Ramos (cell line): ENCODE results near the gene DICER1.

Experiments
- in situ Hi-C: fragments of 300-500 bp; cut with MboI; formaldehyde crosslinking; loops from one replicate; pipeline ENCODE4 v1.14.3; 2022; ENCODE audit warnings: low sequenced_read_pairs; ENCODE audit not compliant: unreplicated experiment

Gene DICER1

DNA sequence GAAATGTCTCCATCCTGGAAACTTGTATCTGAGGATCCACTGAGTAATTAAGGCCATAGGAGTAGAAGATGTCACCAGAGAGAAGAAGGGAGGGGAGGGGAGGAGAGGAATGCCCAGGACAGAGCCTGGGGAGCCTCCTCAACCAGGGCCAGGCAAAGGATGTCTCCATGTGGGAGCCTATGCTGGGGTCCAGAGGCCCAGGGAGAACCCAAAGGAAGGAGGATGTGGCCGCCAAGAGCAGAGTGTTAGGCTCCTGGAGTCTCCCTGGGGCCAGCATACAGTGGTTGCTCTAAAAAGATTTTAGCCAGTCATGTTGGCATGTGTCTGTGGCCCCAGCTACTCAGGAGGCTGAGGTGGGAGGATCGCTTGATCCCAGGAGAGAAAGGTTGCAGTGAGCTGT lies 92.6 kb downstream of the DICER1 start:
- in situ Hi-C loops, result no loop called here

DNA sequence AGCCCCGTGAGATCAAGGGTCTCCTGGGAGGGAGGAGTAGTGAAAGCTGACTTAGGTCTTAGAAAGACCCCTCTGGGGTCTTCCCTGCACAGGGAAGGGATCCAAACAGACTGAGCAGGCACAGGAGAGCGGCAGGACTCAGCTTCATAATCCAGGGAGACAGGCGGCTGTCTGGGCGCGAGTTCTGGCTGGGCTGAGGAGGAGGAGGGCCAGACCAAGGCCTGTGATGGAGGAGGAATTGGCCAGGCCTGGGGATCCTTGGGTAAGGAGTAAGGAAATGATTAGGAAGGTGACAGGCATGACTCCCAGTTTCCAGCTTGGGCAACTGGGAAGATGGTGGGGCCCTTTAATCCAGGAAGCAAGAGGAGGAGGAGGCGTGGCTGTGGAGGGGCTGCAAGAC lies 93.1 kb downstream of the DICER1 start:
- in situ Hi-C loops, result no loop called here

DNA sequence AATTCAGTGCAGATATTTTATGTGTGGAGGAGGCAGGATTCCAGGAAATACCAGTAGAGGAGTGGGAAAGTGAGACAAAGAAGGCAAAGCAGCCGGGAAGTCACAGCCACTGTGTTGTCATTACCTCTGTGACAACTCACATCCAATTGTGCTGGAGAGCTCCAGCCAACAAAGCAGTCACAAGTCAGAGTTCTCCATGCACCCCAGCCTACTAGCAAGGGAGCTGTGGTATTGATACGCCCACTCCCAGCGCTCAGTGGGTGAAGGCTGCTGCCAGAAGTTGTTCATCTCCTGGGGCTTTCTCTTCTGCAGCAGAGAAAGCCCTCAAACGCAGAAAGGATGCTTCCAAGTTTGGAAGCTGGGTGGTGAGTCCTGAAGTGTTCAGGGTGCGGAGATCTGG lies 93.9 kb downstream of the DICER1 start:
- in situ Hi-C loops, result no loop called here

DNA sequence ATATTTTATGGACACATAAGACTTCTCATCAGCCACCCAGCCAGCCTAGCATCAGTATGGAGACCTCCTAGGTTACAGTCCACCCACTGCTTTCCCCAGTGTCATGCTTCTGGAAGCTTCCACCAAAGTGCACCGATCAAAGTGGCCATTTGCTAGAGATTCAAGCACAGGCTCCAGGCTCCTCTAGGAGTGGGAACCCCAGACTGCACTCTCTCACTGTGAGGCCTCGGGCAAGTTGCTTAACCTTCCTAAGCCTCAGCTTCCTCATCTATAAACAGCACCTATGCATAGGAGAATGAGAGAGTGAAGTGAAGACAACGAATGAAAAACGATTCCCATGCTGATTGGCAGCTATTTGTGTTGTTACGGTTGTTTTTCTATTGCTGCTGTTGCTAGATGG lies 94.4 kb downstream of the DICER1 start:
- in situ Hi-C loops, result no loop called here

DNA sequence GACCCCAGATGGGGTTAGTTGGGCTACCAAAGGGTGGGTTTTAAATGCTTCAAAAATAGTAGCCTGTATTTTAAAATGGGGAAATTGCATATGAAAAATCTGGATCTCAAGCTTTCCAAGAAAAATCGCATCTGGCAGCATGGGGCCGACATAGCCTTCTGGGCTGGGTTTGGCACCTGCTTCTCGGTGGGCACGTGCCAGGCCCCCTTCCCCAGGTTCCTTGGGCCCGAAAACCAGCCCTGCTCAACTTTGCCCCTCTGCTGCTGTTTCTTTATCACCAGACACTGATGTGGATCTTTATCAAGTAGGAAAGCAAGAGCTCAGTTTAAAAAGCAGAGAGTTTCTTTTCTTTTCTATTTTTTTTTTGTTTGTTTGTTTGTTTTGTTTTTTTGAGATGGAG lies 95.1 kb downstream of the DICER1 start:
- in situ Hi-C loops, result no loop called here

DNA sequence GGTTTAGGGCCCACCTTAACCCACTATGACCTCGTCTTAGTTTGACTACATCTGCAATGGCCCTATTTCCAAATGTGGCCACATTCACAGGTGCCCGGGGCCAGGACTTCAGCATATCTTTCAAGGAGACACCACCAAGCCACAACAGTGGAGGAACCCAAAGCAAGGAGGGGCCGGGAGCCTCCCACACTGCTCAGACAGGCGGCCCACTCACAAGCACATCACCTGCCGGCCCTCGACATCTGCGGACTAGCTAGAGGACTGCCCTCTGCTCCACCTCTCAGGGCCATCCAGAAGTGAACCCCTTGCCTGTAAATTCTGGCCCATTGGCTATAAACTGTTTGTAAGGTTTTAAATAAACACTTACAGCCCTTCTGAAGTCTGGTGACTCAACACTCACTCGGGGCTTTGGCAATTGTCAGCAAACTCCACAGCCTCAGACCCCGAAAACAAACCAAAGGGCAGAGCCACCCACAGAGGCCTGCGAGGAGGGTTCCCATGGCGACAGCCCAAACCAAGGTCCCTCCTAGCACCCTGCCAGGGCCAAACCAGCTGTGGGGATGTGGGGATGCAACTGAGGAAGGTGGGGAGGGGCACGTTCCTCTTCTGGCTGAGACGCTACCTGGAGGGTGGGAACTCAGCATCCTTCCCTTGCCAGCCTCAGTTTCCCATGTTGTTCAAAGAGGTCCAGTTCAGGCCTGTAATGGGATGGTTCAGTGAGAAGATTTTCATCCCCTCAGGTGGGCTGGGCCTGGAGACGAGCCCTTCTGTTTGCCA lies 95.8 kb downstream of the DICER1 start:
- in situ Hi-C loops, result no loop called here

DNA sequence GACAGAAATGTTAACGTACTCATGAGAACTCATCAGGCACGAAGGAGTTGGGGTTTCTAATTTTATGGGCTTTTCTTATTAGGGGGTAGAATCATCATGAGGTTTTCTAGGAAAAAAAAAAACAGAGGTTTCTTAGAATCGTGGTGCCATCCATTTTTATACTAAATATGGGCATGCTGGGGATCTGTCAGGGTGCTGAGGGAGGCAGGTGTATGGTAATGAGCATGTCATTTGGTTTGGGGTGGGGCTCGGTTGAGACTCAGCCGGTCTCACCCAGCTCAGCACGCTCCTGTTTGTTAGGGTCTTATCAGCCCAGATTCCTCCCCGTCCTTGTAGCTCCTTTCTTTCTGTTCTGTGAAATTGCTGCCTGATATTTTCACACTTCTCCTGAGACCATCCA lies 98.2 kb downstream of the DICER1 start:
- in situ Hi-C loops, result no loop called here

DNA sequence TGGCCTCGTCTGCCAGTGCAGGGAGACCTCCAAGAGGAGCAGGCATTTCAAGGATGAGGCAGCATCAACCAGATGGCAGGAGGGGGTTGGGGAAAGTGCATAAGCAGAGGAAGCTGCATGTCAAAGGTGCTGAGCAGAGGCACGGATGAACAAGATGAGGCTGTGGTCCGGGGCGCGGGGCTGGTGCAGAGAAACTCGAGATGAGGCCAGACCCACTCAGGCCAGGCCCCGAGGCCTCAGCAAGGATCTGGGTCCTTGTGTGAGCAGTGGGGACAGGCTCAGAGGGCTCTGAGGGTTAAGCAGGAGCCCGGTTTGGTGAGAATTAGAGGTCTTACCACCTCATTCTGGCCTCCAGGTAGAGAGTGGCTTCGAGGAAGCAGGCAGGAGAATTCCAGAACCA lies 98.8 kb downstream of the DICER1 start:
- in situ Hi-C loops, result no loop called here

DNA sequence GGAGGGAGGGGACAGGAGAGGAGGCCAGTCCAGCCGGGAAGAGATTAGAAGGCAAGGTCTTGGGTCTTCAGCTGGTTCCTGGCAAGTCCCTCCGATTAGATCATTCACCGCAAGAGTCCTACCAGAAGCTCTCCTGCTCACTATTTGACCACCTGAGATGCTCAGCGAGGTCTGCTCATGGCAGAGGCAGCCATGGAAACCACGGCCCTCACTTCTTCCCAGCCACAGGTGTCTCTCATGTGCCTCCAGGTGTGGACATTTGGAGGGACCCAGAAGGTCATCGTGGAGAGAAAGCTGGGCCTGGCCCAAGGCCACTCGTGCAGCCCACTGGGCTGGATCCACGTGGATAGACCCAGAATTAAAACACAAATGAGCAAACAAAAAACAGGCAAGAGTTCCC lies 99.5 kb downstream of the DICER1 start:
- in situ Hi-C loops, result no loop called here

DNA sequence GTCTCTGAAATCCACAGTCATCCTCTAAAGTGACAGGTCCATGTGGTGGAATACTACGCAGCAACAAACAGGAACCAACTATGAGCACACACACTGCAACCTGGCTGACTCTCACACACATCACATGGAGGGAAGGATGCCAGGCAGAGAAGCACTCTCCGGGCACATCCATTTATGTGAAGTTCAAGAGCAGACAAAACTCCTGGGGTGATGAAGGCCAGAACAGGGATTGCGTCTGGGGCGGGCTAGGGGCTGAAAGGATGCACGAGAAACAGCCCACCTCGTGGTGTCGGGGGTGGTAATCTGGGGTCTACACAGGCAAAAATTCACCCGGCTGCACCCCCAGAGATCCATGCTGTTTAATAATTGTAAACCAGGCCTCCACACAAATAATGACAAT lies 100.2 kb downstream of the DICER1 start:
- in situ Hi-C loops, result no loop called here

DNA sequence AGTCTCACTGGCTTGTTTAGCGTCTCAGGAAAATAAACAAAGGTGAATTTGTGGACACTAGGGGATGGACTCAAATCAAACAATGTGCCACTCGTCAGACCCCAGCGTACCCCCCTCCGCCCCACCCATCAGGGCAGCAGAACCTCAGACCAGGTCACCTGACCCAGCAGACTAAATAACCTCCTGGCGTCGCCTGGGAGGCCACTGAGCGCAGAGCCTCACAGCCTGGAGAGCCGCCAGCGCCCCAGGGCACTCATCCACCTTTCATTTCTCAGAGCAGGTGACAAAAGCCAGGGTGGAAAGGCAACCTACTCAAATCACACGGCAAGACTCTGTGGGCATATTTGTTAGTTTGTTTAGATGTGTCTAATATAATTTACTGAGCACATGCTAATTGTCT lies 100.9 kb downstream of the DICER1 start:
- in situ Hi-C loops, result no loop called here

DNA sequence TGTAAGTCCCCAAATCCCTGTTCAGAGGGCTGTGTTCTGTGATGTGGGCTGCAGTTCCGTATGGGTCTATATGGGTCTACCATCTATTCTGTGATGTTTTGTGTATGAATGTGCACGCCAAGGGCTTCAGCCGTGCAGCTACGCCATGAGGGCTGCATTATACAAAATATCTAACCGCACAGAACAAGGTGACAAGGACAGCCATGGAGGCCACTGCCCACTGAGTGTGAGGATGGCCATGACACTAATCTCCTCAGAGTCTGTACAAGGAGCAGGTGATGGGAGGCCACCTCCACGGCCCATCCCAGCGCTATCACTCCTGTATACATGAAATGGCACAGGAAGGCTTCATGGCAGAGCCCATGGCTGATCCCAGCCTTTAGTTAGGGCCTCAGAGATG lies 102.0 kb downstream of the DICER1 start:
- in situ Hi-C loops, result no loop called here

DNA sequence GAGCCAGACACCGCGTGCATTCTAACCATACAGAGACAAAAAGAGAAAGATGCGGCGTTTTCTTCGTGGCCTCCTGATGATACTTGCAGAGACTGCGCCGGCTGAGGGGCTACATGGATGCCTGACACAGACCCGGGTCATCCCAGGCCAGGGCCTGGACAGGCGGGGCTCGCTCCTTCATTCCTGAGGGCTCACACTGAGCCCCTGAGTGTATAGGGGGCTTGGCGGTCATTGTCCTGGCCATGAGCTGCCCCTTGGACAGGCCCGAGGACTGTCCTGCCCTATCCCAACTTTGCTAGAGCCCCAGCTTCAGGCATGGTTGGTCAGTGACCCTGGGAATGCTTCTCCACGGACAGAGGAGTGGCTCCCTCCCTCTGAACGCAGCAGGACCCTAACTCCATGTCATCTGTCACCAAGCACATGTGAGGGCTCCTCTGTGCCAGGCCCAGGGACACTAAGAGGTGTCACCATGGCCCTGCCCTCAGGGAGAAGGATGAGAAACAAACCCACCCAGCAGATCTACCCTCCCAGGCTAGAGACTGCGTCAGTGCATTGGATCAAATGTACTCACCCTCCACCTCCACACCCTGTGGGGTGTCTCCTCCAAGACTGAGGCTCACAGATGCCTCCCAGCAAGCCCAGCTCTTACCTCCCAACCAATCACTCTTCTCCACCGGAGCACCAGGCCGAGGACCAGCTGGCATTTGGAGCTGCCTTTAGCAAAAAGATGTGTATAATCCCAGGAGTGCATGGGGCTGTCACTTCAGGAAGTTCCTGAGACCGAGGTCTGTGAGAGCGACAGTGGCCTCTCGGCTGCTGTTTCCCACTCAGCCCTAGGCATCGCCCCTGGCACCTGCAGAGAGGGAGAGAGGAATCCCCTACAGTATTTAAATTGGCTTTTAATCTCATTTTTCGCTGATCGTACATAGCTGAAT lies 102.7 kb downstream of the DICER1 start:
- in situ Hi-C loops, result no loop called here

DNA sequence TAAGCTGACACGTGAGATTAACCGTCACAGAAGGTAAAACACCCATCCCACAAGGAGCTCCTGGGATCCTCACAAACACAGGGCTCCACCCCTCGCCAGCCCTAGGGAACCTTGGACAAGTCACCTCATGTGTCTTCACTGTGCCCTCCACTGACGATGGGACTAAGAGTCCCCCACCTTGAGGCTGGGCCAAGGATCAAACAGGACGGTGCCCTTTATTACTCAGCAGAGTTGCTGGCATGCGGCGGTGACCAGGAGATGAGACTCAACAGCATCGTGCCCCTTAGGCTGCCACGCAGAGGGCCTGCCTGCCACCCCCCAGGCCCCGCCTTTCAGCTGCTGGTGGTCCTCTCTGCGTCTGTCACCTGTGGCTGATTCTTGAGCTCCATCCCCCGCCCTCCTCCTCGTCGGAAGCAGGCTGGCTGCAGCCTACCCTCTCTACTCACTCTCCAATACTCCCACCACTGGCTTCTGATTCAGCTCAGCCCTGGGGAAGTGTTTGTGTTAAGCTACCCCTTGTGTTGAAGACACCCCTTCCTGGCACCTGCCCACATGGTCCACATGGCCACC lies 105.2 kb downstream of the DICER1 start:
- in situ Hi-C loops, result no loop called here

DNA sequence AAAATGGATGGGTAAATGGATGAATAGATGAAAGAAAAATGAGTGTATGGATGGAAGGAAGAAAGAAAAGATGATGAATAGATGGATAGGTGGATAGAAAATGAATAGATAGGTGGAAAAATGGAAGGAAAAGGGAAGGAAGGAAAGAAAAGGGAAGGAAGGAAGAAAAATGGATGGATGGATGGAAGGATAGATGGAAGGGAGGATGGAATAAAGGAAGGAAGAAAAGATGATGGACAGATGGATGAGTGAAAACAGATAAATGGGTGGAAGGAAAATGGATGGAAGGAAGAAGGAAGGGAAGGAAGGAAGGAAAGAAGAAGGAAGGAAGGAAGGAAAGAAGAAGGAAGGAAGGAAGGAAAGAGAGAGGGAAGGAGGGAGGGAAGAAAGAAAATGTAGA lies 107.4 kb downstream of the DICER1 start:
- in situ Hi-C loops, result no loop called here

DNA sequence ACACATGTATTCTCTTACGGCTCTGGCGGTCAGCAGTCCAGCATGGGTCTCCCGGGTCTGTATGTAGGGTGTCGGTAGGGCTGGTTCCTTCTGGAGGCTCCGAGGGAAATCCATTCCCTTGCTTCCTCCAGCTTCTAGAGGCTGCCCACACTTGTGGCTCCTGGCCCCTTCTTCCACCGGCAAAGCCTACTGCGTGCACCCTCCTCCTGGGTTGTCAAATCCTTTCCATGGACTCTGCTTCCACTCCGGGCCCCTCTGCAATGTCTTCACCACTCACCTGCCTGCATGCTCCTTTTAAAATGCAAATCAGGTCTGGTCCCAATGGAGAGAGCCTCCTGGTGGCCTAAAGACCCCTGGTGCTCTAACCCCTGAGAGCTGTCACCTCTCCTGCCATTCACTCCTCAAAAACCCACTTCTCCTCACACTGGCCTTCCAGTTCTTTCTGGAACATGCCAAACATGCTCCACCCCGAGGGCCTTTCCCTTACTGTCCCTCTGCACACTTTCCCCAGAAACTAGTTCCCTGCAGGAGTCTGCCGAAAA lies 108.5 kb downstream of the DICER1 start:
- in situ Hi-C loops, result no loop called here

DNA sequence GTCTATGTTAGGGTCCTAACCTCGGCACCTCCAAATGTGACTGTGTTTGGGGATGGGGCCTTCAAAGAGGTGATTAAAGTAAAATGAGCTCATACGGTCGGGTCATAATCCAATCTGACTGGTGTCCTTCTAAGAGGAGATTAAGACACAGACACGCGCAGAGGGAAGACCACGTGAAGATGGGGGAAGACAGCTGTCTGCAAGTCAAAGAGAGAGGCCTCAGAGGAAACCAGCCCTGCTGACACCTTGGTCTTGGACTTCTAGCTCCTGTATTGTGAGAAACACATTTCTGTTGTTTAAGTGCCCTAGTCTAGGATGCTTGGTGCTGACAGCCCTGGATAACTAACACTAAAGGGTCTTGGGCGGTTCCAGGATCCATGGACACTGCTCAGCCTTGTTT lies 109.6 kb downstream of the DICER1 start:
- in situ Hi-C loops, result no loop called here

DNA sequence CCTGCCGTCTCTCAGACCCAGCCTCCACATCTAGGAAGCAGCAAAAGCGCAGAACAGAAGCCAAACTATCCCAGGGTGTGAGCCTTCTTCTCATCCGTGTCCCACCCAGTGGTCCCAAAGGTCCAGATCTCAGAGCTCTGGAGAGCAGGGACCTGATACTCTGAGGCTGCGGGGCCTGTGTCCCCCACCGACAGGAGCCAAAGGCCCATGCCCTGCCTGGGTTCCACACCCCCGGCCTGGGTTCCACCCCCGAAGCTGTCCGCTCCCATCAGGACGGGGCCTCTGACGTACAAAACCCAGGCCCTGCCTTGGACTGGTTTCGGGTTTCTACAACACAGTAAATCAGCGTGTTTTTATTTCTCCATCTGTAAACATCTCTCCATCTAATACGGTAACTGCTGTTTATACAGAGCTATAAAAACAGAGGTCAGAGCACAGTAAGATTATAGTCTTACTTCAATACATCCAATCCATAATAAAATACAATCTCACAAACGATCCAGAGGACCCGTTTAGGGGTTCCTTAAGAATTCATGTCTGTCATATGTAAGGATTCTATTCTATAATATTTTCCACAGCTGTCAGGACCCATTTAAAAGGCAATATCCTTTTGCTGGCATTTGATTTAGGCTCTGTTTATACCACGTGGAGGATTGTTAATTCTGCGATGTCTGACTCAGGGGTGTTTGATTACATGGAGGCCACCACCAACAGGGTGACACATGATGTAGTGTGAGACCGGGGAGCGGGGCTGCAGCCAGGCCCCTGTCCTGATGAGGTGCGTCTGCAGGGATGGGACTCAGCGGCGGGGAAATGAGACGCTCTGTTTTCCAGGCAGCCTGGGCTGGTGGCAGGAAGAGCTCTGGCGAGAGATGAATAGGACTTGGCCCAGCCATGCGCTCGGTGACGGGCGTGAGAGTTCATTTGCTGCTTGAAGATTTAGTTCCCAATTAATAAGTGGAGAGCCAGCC lies 110.3 kb downstream of the DICER1 start:
- in situ Hi-C loops, result no loop called here

DNA sequence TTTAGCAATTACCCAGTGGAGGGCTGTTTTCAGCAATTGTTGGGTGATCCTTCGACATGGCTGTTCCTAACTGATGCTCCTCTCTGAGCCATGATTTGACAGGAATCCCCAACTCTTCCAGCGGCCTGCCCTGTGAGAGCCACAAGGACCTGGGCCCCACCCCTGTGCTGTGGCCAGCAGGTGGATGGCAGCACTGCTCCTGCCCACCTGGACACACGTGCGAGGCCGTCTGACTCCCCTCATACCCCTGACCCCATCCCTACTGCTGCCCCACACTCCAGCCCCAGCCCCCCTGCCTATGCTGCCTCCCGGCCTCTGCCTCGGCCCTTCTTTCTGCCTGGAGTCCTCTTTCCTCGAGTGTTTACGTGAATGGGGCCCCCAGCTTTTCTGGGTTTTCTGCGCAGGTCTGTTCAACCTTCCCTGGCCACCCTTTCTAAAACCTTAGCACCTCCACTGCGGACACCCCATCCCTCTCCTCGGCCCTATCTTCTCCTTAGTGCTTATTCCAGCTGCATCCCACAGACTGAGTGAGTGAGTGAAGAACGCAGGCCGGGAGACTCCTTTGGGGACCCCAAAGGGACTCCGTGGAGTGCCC lies 111.4 kb downstream of the DICER1 start:
- in situ Hi-C loops, result no loop called here
